Tongue (tissue), 2 donors: ENCODE results near the gene NSFL1C. TPM values are rescaled to one million over a fixed set of nuclear protein-coding genes. Genes with fewer than 3 reads are reported as not detected.
"Not testable (repeated sequence)": the region's sequence is repeated elsewhere in the genome, so short reads cannot be mapped to it uniquely, and the experiment has no call there.

ENCODE experiments used
- DNase-seq: peaks from one replicate; pipeline ENCODE4 v3.0.0-alpha.2; 2015
- total RNA-seq: library from RNA; depleted of rRNA; stranded (reverse); fragments of >200 nt; gene quantifications from one replicate; pipeline ENCODE4 v1.2.3, GENCODE V29; 2014

NSFL1C gene
- 28.5 TPM for total RNA-seq

GRCh38 chr20:1466211-1467081, at the start of gene NSFL1C:
Gene NSFL1C, minus strand, starts transcription at chr20:1466849. Its CDS starts 25 bp downstream, at chr20:1466824.
- DNase-seq: peak; percentile 96

- no peak for DNase-seq
Observed at GRCh38 chr20:1513801-1514200, 47.2 kb upstream of the NSFL1C start.

GRCh38 chr20:1509237-1509636, 42.6 kb upstream of the NSFL1C start:
- DNase-seq: peak; percentile 16

- no peak for DNase-seq
Observed at GRCh38 chr20:1508574-1508973, 41.9 kb upstream of the NSFL1C start.

- no peak for DNase-seq
Observed at GRCh38 chr20:1507276-1507675, 40.6 kb upstream of the NSFL1C start.

- no peak for DNase-seq
Observed at GRCh38 chr20:1505871-1506270, 39.2 kb upstream of the NSFL1C start.

- DNase-seq: no peak
Observed at GRCh38 chr20:1505361-1505760, 38.7 kb upstream of the NSFL1C start.

- DNase-seq: peak; percentile 72
Observed at GRCh38 chr20:1503564-1504227, 37.0 kb upstream of the NSFL1C start.

- DNase-seq: no peak
Observed at GRCh38 chr20:1500496-1500895, 33.8 kb upstream of the NSFL1C start.

- no peak for DNase-seq
Observed at GRCh38 chr20:1499528-1500420, 33.1 kb upstream of the NSFL1C start.

- DNase-seq: not testable (repeated sequence)
Observed at GRCh38 chr20:1497371-1497770, 30.7 kb upstream of the NSFL1C start.

- DNase-seq: no peak
Observed at GRCh38 chr20:1496930-1497329, 30.3 kb upstream of the NSFL1C start.

- DNase-seq: no peak
Observed at GRCh38 chr20:1494436-1494835, 27.8 kb upstream of the NSFL1C start.

- no peak for DNase-seq
Observed at GRCh38 chr20:1493536-1493935, 26.9 kb upstream of the NSFL1C start.

GRCh38 chr20:1491860-1492642, 25.4 kb upstream of the NSFL1C start:
- no peak for DNase-seq

- DNase-seq: peak; percentile 3
Observed at GRCh38 chr20:1491281-1491840, 24.7 kb upstream of the NSFL1C start, which contains the start of gene SIRPB2. Gene SIRPB2, minus strand, starts transcription at chr20:1491420. Its CDS starts 61 bp downstream, at chr20:1491359.

- no peak for DNase-seq
Observed at GRCh38 chr20:1490643-1491195, 24.1 kb upstream of the NSFL1C start.

GRCh38 chr20:1489764-1490436, 23.3 kb upstream of the NSFL1C start:
- DNase-seq: no peak

- no peak for DNase-seq
Observed at GRCh38 chr20:1489325-1489724, 22.7 kb upstream of the NSFL1C start.

- no peak for DNase-seq
Observed at GRCh38 chr20:1486566-1486965, 19.9 kb upstream of the NSFL1C start.
